GM12878 (cell line): ENCODE data around the gene MCC. TPM values are rescaled to one million over a fixed set of nuclear protein-coding genes. Genes with fewer than 3 reads are reported as not detected.

Experiments
- ATAC-seq: fragments of 200-7000 bp; cut with Tn5 transposase; 3 replicates; pipeline ENCODE4 v1.9.1; 2020; ENCODE audit warnings: mild to moderate bottlenecking, moderate library complexity
- BruUV-seq: library from RNA; stranded (reverse); fragments of 400-500 nt; replicated peaks from 2 replicates; lab custom pipeline; 2021; lab: Mats Ljungman, UMichigan
- CTCF ChIA-PET: fragments of 300-600 bp; sonication (Branson Sonifier 250); formaldehyde crosslinking; extraction: SDS; loops from one replicate; lab custom pipeline; 2021; ENCODE audit warnings: inconsistent platforms; lab: Yijun Ruan, JAX
- POLR2A ChIA-PET: fragments of 350-600 bp; formaldehyde crosslinking; extraction: SDS; loops from one replicate; lab custom pipeline; 2021; ENCODE audit warnings: inconsistent platforms; lab: Charles Lee
- RAD21 ChIA-PET: fragments of 300-600 bp; sonication (Branson Sonifier 250); formaldehyde crosslinking; loops from one replicate; lab custom pipeline; 2023; ENCODE audit warnings: antibody characterized with exemption; ENCODE audit not compliant: unreplicated experiment; lab: Charles Lee
- SMC1A ChIA-PET: fragments of 300-600 bp; sonication (Branson Sonifier 250); formaldehyde crosslinking; loops from one replicate; lab custom pipeline; 2023; ENCODE audit not compliant: unreplicated experiment, uncharacterized antibody; lab: Charles Lee
- DNase-seq: peaks from one replicate; pipeline ENCODE4 v3.0.0-alpha.2; 2011; ENCODE audit warnings: low read depth, low spot score
- FAIRE-seq: peaks from 3 replicates; lab custom pipeline; 2011; peaks lifted over from hg19 to GRCh38; lab: Jason Lieb, UNC
- H2AFZ ChIP-seq: 2 replicates; pipeline ENCODE4 v1.6.0; 2011; ENCODE audit warnings: low read depth, low read length, control low read depth; ENCODE audit not compliant: control insufficient read depth
- H3K27ac ChIP-seq: 2 replicates; pipeline ENCODE4 v1.5.1; 2011; ENCODE audit warnings: control low read depth; ENCODE audit not compliant: control insufficient read depth, insufficient read depth
- H3K27me3 ChIP-seq, 2 experiments: replicated peaks in 1 of 2; 2 replicates each; pipeline versions ENCODE4 v1.6.0 to v1.6.1; 2011; ENCODE audit warnings: low read length in 1 of 2; ENCODE audit not compliant: control insufficient read depth in 2 of 2, insufficient read depth in 2 of 2
- H3K36me3 ChIP-seq, 2 experiments: 2 replicates each; pipeline ENCODE4 v1.5.1; 2011; ENCODE audit warnings: low read length in 1 of 2; ENCODE audit not compliant: control insufficient read depth in 2 of 2, insufficient read depth in 2 of 2
- H3K4me1 ChIP-seq: 2 replicates; pipeline ENCODE4 v1.6.1; 2011; ENCODE audit warnings: mild to moderate bottlenecking, low read length, moderate library complexity, mixed read lengths; ENCODE audit not compliant: control insufficient read depth, insufficient read depth
- H3K4me2 ChIP-seq: 2 replicates; pipeline ENCODE4 v1.6.0; 2011; ENCODE audit warnings: control low read depth; ENCODE audit not compliant: control insufficient read depth, insufficient read depth
- H3K4me3 ChIP-seq: fragments of 200-600 bp; sonication (generic); 2 replicates; pipeline ENCODE4 v1.5.1; 2016
- H3K79me2 ChIP-seq: 2 replicates; pipeline ENCODE4 v1.6.0; 2011; ENCODE audit warnings: low read length; ENCODE audit not compliant: control insufficient read depth, insufficient read depth
- H3K9ac ChIP-seq: 2 replicates; pipeline ENCODE4 v1.8.0; 2011; ENCODE audit warnings: low read length, control low read depth, mixed read lengths; ENCODE audit not compliant: control insufficient read depth, insufficient read depth
- H3K9me3 ChIP-seq: replicated peaks from 3 replicates; pipeline ENCODE4 v1.5.1; 2011; ENCODE audit warnings: mild to moderate bottlenecking, low read length; ENCODE audit not compliant: control insufficient read depth, insufficient read depth
- H4K20me1 ChIP-seq: 2 replicates; pipeline ENCODE4 v1.6.0; 2011; ENCODE audit not compliant: control insufficient read depth, insufficient read depth
- ATF7 ChIP-seq: fragments of 450-650 bp; IDR thresholded peaks from 2 replicates; pipeline ENCODE4 v1.6.1; 2016; ENCODE audit warnings: low read depth, mild to moderate bottlenecking
- E2F4 ChIP-seq: IDR thresholded peaks from 2 replicates; pipeline ENCODE4 v1.6.1; 2012; ENCODE audit warnings: low read depth, low read length, improper control_type of control experiment
- HSF1 ChIP-seq: fragments of 150-350 bp; IDR thresholded peaks from 2 replicates; pipeline ENCODE4 v1.6.1; 2014; ENCODE audit warnings: mild to moderate bottlenecking, low read depth, low read length
- PBX3 ChIP-seq: IDR thresholded peaks from 2 replicates; pipeline ENCODE4 v1.6.1; 2011; ENCODE audit warnings: mild to moderate bottlenecking, low read depth, low read length, moderate library complexity; ENCODE audit not compliant: insufficient replicate concordance
- PML ChIP-seq: IDR thresholded peaks from 2 replicates; pipeline ENCODE4 v1.6.1; 2012; ENCODE audit warnings: low read length, inconsistent platforms
- POLR2AphosphoS5 ChIP-seq: IDR thresholded peaks from 2 replicates; pipeline ENCODE4 v1.6.1; 2011; ENCODE audit warnings: mild to moderate bottlenecking, low read length, inconsistent platforms
- RCOR1 ChIP-seq: conservative IDR thresholded peaks from 2 replicates; pipeline ENCODE4 v1.6.1; 2012; ENCODE audit warnings: low read depth, low read length, improper control_type of control experiment
- SKIL ChIP-seq: fragments of 450-650 bp; IDR thresholded peaks from 2 replicates; pipeline ENCODE4 v1.6.1; 2017; ENCODE audit warnings: mild to moderate bottlenecking, low read depth, inconsistent platforms; ENCODE audit not compliant: poor library complexity, severe bottlenecking
- SMARCA5 ChIP-seq: fragments of 450-650 bp; IDR thresholded peaks from 2 replicates; pipeline ENCODE4 v1.6.1; 2017; ENCODE audit warnings: mild to moderate bottlenecking
- SRF ChIP-seq, 2 experiments: IDR thresholded peaks; 2 replicates each; pipeline ENCODE4 v1.6.1; 2011; ENCODE audit warnings: low read depth in 2 of 2, low read length in 2 of 2, mild to moderate bottlenecking in 1 of 2, moderate library complexity in 1 of 2
- SUZ12 ChIP-seq: fragments of 200-600 bp; sonication (generic); IDR thresholded peaks from one replicate; pipeline ENCODE4 v1.6.1; 2018; ENCODE audit warnings: antibody characterized with exemption, mild to moderate bottlenecking; ENCODE audit not compliant: unreplicated experiment
- TCF7 ChIP-seq: IDR thresholded peaks from 2 replicates; pipeline ENCODE4 v1.6.1; 2014; ENCODE audit warnings: antibody characterized with exemption, borderline replicate concordance
- ZBED1 ChIP-seq: IDR thresholded peaks from 2 replicates; pipeline ENCODE4 v1.6.1; 2016; ENCODE audit warnings: borderline replicate concordance
- ZNF687 ChIP-seq: fragments of 450-650 bp; IDR thresholded peaks from 2 replicates; pipeline ENCODE4 v1.6.1; 2017; ENCODE audit warnings: mild to moderate bottlenecking, moderate library complexity
- WGBS: methylation state at CpG from one replicate; pipeline ENCODE4 v1.1.6; 2016; ENCODE audit warnings: low lambda C conversion rate; ENCODE audit not compliant: insufficient replicate concordance, insufficient coverage; ENCODE audit errors: missing lambda C conversion rate; 5-methylcytosine and 5-hydroxymethylcytosine counted together
- in situ Hi-C: fragments of 300-500 bp; cut with MboI; formaldehyde crosslinking; loops from 9 replicates; pipeline ENCODE4 v1.14.3; 2018; ENCODE audit warnings: mixed read lengths
- intact Hi-C: fragments of 100-400 bp; cut with micrococcal nuclease; formaldehyde crosslinking; loops from one replicate; pipeline ENCODE4 v1.14.2; 2022; ENCODE audit not compliant: unreplicated experiment
- polyA plus RNA-seq, 11 experiments: library from polyadenylated mRNA; depleted of rRNA in 4 of 11; unstranded in 6 of 11; stranded (reverse) in 5 of 11; fragments of >200 nt; fragmentation: Nextera tagmentation in 4 of 11; fragmentation: Illumina TruSeq in 1 of 11; extraction: Ambion mirVana in 4 of 11; extraction: Trizol in 1 of 11; gene quantifications; 1 replicate in 1 of 11; 2 replicates in 10 of 11; pipeline versions ENCODE4 v1.2.1 to v1.2.3, GENCODE V29; 2011 to 2016; ENCODE audit warnings: inconsistent platforms in 2 of 11, missing spikeins in 2 of 11, low read depth in 1 of 11
- total RNA-seq, 4 experiments: library from RNA; depleted of rRNA in 3 of 4; stranded (reverse); fragments of >200 nt in 3 of 4; fragmentation: Illumina TruSeq in 1 of 4; extraction: Trizol in 1 of 4; gene quantifications; 2 replicates each; pipeline versions ENCODE4 v1.2.1 to v1.2.3, GENCODE V29; 2013 to 2021

The MCC gene
- total and polyA plus RNA-seq, 10 of the 15 experiments (the other 5 are each of a cell fraction or from before 2014, with no cell fraction given): 0.03 to 0.86 (median 0.16) TPM

- no peak overlapping the region for H3K27ac ChIP-seq
- no peak overlapping the region for H3K4me3 ChIP-seq
- CTCF ChIA-PET: interaction anchor here (1.2 kb wide), 1 partner anchor 8 kb away, joined by 3 read pairs; no protein-coding TSS in a partner anchor
- ATAC-seq (no peak), DNase-seq (no peak), FAIRE-seq (no peak)
- no peak overlapping the region for H3K4me2 ChIP-seq
- no peaks in the 10 kb centered on the region; a peak in 2 of 4 replicates for H3K27me3 ChIP-seq
- H4K20me1 ChIP-seq: no peaks in the 10 kb centered on the region
- no peaks in the 10 kb centered on the region for H3K79me2 ChIP-seq
- H3K36me3 ChIP-seq: no peaks in the 10 kb centered on the region
- in situ Hi-C loops: no loop called here
- POLR2A ChIA-PET: no interaction called here
- H3K4me1 ChIP-seq: no peaks in the 10 kb centered on the region
- SMC1A ChIA-PET: interaction anchor here (0.8 to 0.9 kb wide), 2 partner anchors 67 to 124 kb away, joined by 3 read pairs; no protein-coding TSS in a partner anchor
- no peaks in the 10 kb centered on the region for H3K9me3 ChIP-seq
- BruUV-seq: no TSS peak
- no peak overlapping the region for H2AFZ ChIP-seq
- RAD21 ChIA-PET: no interaction called here
- WGBS: 34% methylated on average over 7 of the region's 7 CpGs
- no peak overlapping the region for H3K9ac ChIP-seq
- intact Hi-C loops: no loop called here
- no peak for TF ChIP-seq ZBED1
- TF ChIP-seq PML: no peak
- no peak for TF ChIP-seq ATF7
- TF ChIP-seq SUZ12: no peak
- no peak for TF ChIP-seq TCF7
- no peak for TF ChIP-seq ZNF687
- TF ChIP-seq SKIL: no peak
- TF ChIP-seq PBX3: no peak
- TF ChIP-seq POLR2AphosphoS5: no peak
- no peak for TF ChIP-seq SMARCA5
- TF ChIP-seq SRF (IDR thresholded peaks at IDR 0.05; ENCODE audit: low read depth in 2 of 2, low read length in 2 of 2): no peak
- TF ChIP-seq HSF1: no peak
- TF ChIP-seq E2F4: no peak
- no peak for TF ChIP-seq RCOR1
Measured at GRCh38 chr5:113218906-113219517, 269.2 kb downstream of the MCC start.
